ENCODE data around the gene MEG3.

- TF ChIP-seq CTCF (IDR thresholded peaks at IDR 0.05) (no peak), POLR2A (IDR thresholded peaks at IDR 0.05) (no peak)
These were observed 18.1 kb downstream of the MEG3 start for GRCh38 chr14:100844082-100844408.
